H1 (cell line): ENCODE data around the gene MCF2L. TPM values are rescaled to one million over a fixed set of nuclear protein-coding genes. Genes with fewer than 3 reads are reported as not detected.

Experiments
- CTCF ChIA-PET: fragments of 300-600 bp; sonication (Branson Sonifier 250); formaldehyde crosslinking; loops from one replicate; lab custom pipeline; 2021; ENCODE audit not compliant: partially characterized antibody; lab: Charles Lee
- POLR2A ChIA-PET: fragments of 300-600 bp; sonication (Branson Sonifier 250); formaldehyde crosslinking; loops from one replicate; lab custom pipeline; 2021; ENCODE audit warnings: inconsistent platforms; ENCODE audit not compliant: partially characterized antibody; lab: Charles Lee
- DNase-seq, 2 experiments: peaks; one replicate each; pipeline versions ENCODE4 v3.0.0 to v3.0.0-alpha.2; 2010 to 2022; ENCODE audit warnings: low spot score in 2 of 2, low read depth in 1 of 2, mixed read lengths in 1 of 2
- FAIRE-seq: peaks from 2 replicates; lab custom pipeline; 2011; peaks lifted over from hg19 to GRCh38; lab: Jason Lieb, UNC
- H2AFZ ChIP-seq: 2 replicates; pipeline ENCODE4 v1.8.1; 2012; ENCODE audit warnings: low read length, inconsistent platforms
- H2AK5ac ChIP-seq: 2 replicates; pipeline ENCODE4 v1.6.1; 2013; ENCODE audit warnings: low read depth, low read length
- H2BK120ac ChIP-seq: replicated peaks from 2 replicates; pipeline ENCODE3; 2013; ENCODE audit warnings: low read depth, low read length, inconsistent platforms
- H2BK12ac ChIP-seq: 2 replicates; pipeline ENCODE4 v1.6.1; 2013; ENCODE audit warnings: low read depth, low read length
- H2BK15ac ChIP-seq: 2 replicates; pipeline ENCODE4 v1.6.1; 2013; ENCODE audit warnings: low read length
- H2BK20ac ChIP-seq: 2 replicates; pipeline ENCODE4 v1.6.1; 2013; ENCODE audit warnings: low read length
- H2BK5ac ChIP-seq: 2 replicates; pipeline ENCODE4 v1.6.1; 2013; ENCODE audit warnings: low read depth, low read length
- H3K14ac ChIP-seq: 2 replicates; pipeline ENCODE4 v1.6.1; 2013; ENCODE audit warnings: inconsistent platforms; ENCODE audit not compliant: insufficient read length
- H3K18ac ChIP-seq: 2 replicates; pipeline ENCODE4 v1.6.1; 2013; ENCODE audit warnings: low read length; ENCODE audit errors: extremely low read depth
- H3K23ac ChIP-seq: 2 replicates; pipeline ENCODE4 v1.6.1; 2013; ENCODE audit warnings: inconsistent platforms; ENCODE audit not compliant: insufficient read length
- H3K23me2 ChIP-seq: 2 replicates; pipeline ENCODE4 v1.6.1; 2013; ENCODE audit warnings: low read depth, low read length
- H3K27ac ChIP-seq: 2 replicates; pipeline ENCODE4 v1.6.1; 2011; ENCODE audit warnings: low read depth, low read length, inconsistent platforms
- H3K27me3 ChIP-seq, 4 experiments: replicated peaks in 1 of 4; 1 replicate in 1 of 4; 2 replicates in 3 of 4; pipeline versions ENCODE4 v1.6.1 to v1.8.1; 2011 to 2013; ENCODE audit warnings: low read length in 3 of 4, mild to moderate bottlenecking in 3 of 4, inconsistent platforms in 2 of 4, mixed read lengths in 2 of 4, moderate library complexity in 1 of 4; ENCODE audit not compliant: control insufficient read depth in 3 of 4, insufficient read depth in 3 of 4; ENCODE audit errors: extremely low read depth in 1 of 4
- H3K36me3 ChIP-seq, 4 experiments: 2 replicates each; pipeline versions ENCODE4 v1.6.1 to v1.8.1; 2011 to 2013; ENCODE audit warnings: mild to moderate bottlenecking in 4 of 4, low read length in 3 of 4, moderate library complexity in 2 of 4, control low read depth in 1 of 4, inconsistent platforms in 1 of 4; ENCODE audit not compliant: insufficient read depth in 4 of 4, control insufficient read depth in 2 of 4
- H3K4ac ChIP-seq: replicated peaks from 2 replicates; pipeline ENCODE3; 2013; ENCODE audit warnings: low read length, low read depth, mixed read lengths, inconsistent platforms; ENCODE audit not compliant: insufficient read length
- H3K4me1 ChIP-seq, 4 experiments: replicated peaks in 1 of 4; 1 replicate in 1 of 4; 2 replicates in 3 of 4; pipeline versions ENCODE4 v1.6.1 to v1.8.1; 2011 to 2013; ENCODE audit warnings: low read length in 3 of 4, inconsistent platforms in 2 of 4, mixed read lengths in 1 of 4; ENCODE audit not compliant: insufficient read depth in 4 of 4, control insufficient read depth in 3 of 4
- H3K4me2 ChIP-seq, 2 experiments: 2 replicates each; pipeline versions ENCODE4 v1.6.1 to v1.8.1; 2011 to 2013; ENCODE audit warnings: low read depth in 2 of 2, low read length in 2 of 2, control low read depth in 1 of 2, inconsistent platforms in 1 of 2, mild to moderate bottlenecking in 1 of 2; ENCODE audit not compliant: insufficient read depth in 1 of 2
- H3K4me3 ChIP-seq, 4 experiments: fragments of 200-600, 300-600 bp in 1 of 4; sonication (generic), shearing (Covaris generic), sonication (Bioruptor Twin) in 1 of 4; 2 replicates each; pipeline versions ENCODE4 v1.5.1 to v1.8.1; 2011 to 2016; ENCODE audit warnings: low read length in 4 of 4, low read depth in 3 of 4, control low read depth in 2 of 4, inconsistent platforms in 2 of 4, mild to moderate bottlenecking in 2 of 4, mixed read lengths in 1 of 4, moderate library complexity in 1 of 4; ENCODE audit not compliant: insufficient read depth in 2 of 4; ENCODE audit errors: extremely low read depth in 1 of 4
- H3K56ac ChIP-seq: replicated peaks from 2 replicates; pipeline ENCODE3; 2013; ENCODE audit warnings: low read depth, mild to moderate bottlenecking, mixed read lengths, low read length, inconsistent platforms; ENCODE audit not compliant: insufficient read length
- H3K79me1 ChIP-seq: 2 replicates; pipeline ENCODE4 v1.6.1; 2013; ENCODE audit warnings: low read depth, low read length, control low read depth
- H3K79me2 ChIP-seq, 2 experiments: 2 replicates each; pipeline versions ENCODE4 v1.6.1 to v1.8.1; 2012 to 2013; ENCODE audit warnings: low read length in 2 of 2, mild to moderate bottlenecking in 2 of 2, inconsistent platforms in 1 of 2; ENCODE audit not compliant: insufficient read depth in 2 of 2, control insufficient read depth in 1 of 2
- H3K9ac ChIP-seq, 4 experiments: replicated peaks in 1 of 4; 1 replicate in 1 of 4; 2 replicates in 3 of 4; pipeline versions ENCODE4 v1.6.1 to v1.8.1; 2011 to 2013; ENCODE audit warnings: low read depth in 3 of 4, low read length in 3 of 4, control low read depth in 2 of 4, mild to moderate bottlenecking in 2 of 4, moderate library complexity in 2 of 4, inconsistent platforms in 1 of 4; ENCODE audit errors: extremely low read depth in 1 of 4
- H3K9me3 ChIP-seq, 2 experiments: 2 replicates each; pipeline versions ENCODE4 v1.6.1 to v1.8.1; 2012 to 2013; ENCODE audit warnings: mild to moderate bottlenecking in 2 of 2, moderate library complexity in 2 of 2, control low read depth in 1 of 2, inconsistent platforms in 1 of 2, low read depth in 1 of 2, low read length in 1 of 2, mixed read lengths in 1 of 2; ENCODE audit not compliant: insufficient read depth in 2 of 2
- H4K20me1 ChIP-seq, 2 experiments: replicated peaks in 1 of 2; 2 replicates each; pipeline versions ENCODE3 to v1.8.1; 2011 to 2013; ENCODE audit warnings: inconsistent platforms in 2 of 2, low read length in 2 of 2, mild to moderate bottlenecking in 1 of 2; ENCODE audit not compliant: insufficient read depth in 2 of 2, control insufficient read depth in 1 of 2
- H4K5ac ChIP-seq: 2 replicates; pipeline ENCODE4 v1.6.1; 2013; ENCODE audit warnings: low read length, low read depth, mixed read lengths, inconsistent platforms; ENCODE audit not compliant: insufficient read length
- H4K8ac ChIP-seq: 2 replicates; pipeline ENCODE4 v1.8.0; 2013; ENCODE audit warnings: mild to moderate bottlenecking, moderate library complexity, low read length, inconsistent platforms; ENCODE audit not compliant: insufficient read depth; ENCODE audit errors: extremely low read depth
- H4K91ac ChIP-seq: replicated peaks from 2 replicates; pipeline ENCODE3; 2013; ENCODE audit warnings: low read length, mixed read lengths, inconsistent platforms; ENCODE audit not compliant: insufficient read length
- ASH2L ChIP-seq: fragments of 200-600, 300-600 bp; sonication (generic); IDR thresholded peaks from one replicate; pipeline ENCODE4 v1.7.1; 2017; ENCODE audit warnings: low read length
- CTBP2 ChIP-seq: IDR thresholded peaks from 2 replicates; pipeline ENCODE4 v1.7.0; 2011; ENCODE audit warnings: borderline replicate concordance, mild to moderate bottlenecking, moderate library complexity, mixed read lengths, low read length; ENCODE audit not compliant: insufficient read depth, insufficient read length
- FOSL1 ChIP-seq: IDR thresholded peaks from 2 replicates; pipeline ENCODE4 v1.6.1; 2011; ENCODE audit warnings: mild to moderate bottlenecking, low read depth, low read length, moderate library complexity; ENCODE audit not compliant: insufficient read depth
- JUN ChIP-seq: IDR thresholded peaks from 2 replicates; pipeline ENCODE4 v1.6.1; 2011; ENCODE audit warnings: low read depth, mild to moderate bottlenecking, improper control_type of control experiment, low read length
- NANOG ChIP-seq: IDR thresholded peaks from 2 replicates; pipeline ENCODE4 v1.6.1; 2011; ENCODE audit warnings: low read length, low read depth, mild to moderate bottlenecking, inconsistent platforms; ENCODE audit not compliant: insufficient read depth, poor library complexity, severe bottlenecking
- NRF1 ChIP-seq: IDR thresholded peaks from 2 replicates; pipeline ENCODE4 v1.6.1; 2011; ENCODE audit warnings: mild to moderate bottlenecking, low read depth, low read length, improper control_type of control experiment
- PHF8 ChIP-seq: fragments of 200-600 bp; sonication (generic); conservative IDR thresholded peaks from 2 replicates; pipeline ENCODE4 v1.7.1; 2012; ENCODE audit warnings: low read depth, mild to moderate bottlenecking, inconsistent platforms, low read length, moderate library complexity
- POLR2A ChIP-seq, 2 experiments: IDR thresholded peaks; 1 replicate in 1 of 2; 2 replicates in 1 of 2; pipeline ENCODE4 v1.6.1; 2011; ENCODE audit warnings: low read depth in 2 of 2, low read length in 2 of 2, mild to moderate bottlenecking in 2 of 2; ENCODE audit errors: control extremely low read depth in 1 of 2
- SAP30 ChIP-seq: fragments of 300-600 bp; sonication (generic); IDR thresholded peaks from 2 replicates; pipeline ENCODE4 v1.7.1; 2012; ENCODE audit warnings: low read length, moderate library complexity, mild to moderate bottlenecking, inconsistent platforms; ENCODE audit not compliant: insufficient read depth, insufficient replicate concordance
- SP4 ChIP-seq: IDR thresholded peaks from 2 replicates; pipeline ENCODE4 v1.6.1; 2012; ENCODE audit warnings: low read length, inconsistent platforms
- YY1 ChIP-seq: IDR thresholded peaks from 2 replicates; pipeline ENCODE4 v1.6.1; 2011; ENCODE audit warnings: low read depth, mild to moderate bottlenecking, low read length
- WGBS, 2 experiments: shearing (Covaris generic) in 1 of 2; methylation state at CpG; one replicate each; pipeline versions ENCODE4 v1.1.6 to v1.1.7; 2013 to 2015; ENCODE audit warnings: low lambda C conversion rate in 2 of 2, mixed read lengths in 2 of 2, inconsistent platforms in 1 of 2, low coverage in 1 of 2, missing lambda C conversion rate in 1 of 2; ENCODE audit not compliant: insufficient replicate concordance in 2 of 2, insufficient coverage in 1 of 2, insufficient read length in 1 of 2; ENCODE audit errors: extremely low coverage in 1 of 2, missing lambda C conversion rate in 1 of 2; 5-methylcytosine and 5-hydroxymethylcytosine counted together
- polyA plus RNA-seq, 7 experiments: library from polyadenylated mRNA; depleted of rRNA in 3 of 7; stranded (reverse) in 5 of 7; unstranded in 2 of 7; fragments of >200 nt in 5 of 7; fragments of 200-250 nt in 2 of 7; gene quantifications; 1 replicate in 5 of 7; 2 replicates in 1 of 7; 4 replicates in 1 of 7; pipeline versions ENCODE4 v1.2.1 to v1.2.3, GENCODE V29; 2011 to 2013; ENCODE audit warnings: missing spikeins in 2 of 7, mixed read lengths in 2 of 7
- total RNA-seq: library from RNA; stranded (reverse); fragmentation: NEBNext Ultra II Directional; extraction: Animal tissue kit (Norgen Biotek cat#: 25700); gene quantifications from 2 replicates; pipeline ENCODE4 v1.2.1, GENCODE V29; 2021

Gene MCF2L
- total and polyA plus RNA-seq, 2 of the 8 experiments (the other 6 are each of a cell fraction or from before 2014, with no cell fraction given), result 10.1 to 24.4 TPM

GRCh38 chr13:113103646-113104045, 134.6 kb downstream of the MCF2L start:
- Histone ChIP-seq H2AFZ (no peak overlapping the region), H4K8ac (no peak overlapping the region), H3K4me3 (no peak overlapping the region), H3K4me1 (peaks cover 0 to 10% (median 6%) of the 10 kb centered on the region in 4 experiments; a peak in 6 of 7 replicates), H3K27me3 (no peaks in the 10 kb centered on the region), H3K14ac (no peak overlapping the region), H2BK15ac (no peak overlapping the region), H3K18ac (no peak overlapping the region), H4K5ac (no peak overlapping the region), H2BK5ac (no peak overlapping the region), H4K20me1 (peaks cover 0 to 5% of the 10 kb centered on the region in 2 experiments), H2BK12ac (no peak overlapping the region), H3K56ac (no peak overlapping the region), H3K9ac (no peak overlapping the region), H2BK20ac (no peak overlapping the region), H3K4ac (no peak overlapping the region), H3K23me2 (peaks cover 2% of the 10 kb centered on the region; the same call in 1 of the 2 replicates), H2BK120ac (no peak overlapping the region), H4K91ac (no peak overlapping the region), H3K79me2 (no peaks in the 10 kb centered on the region), H3K4me2 (no peak overlapping the region), H3K23ac (no peak overlapping the region), H2AK5ac (no peak overlapping the region), H3K79me1 (no peaks in the 10 kb centered on the region; the same call in 1 of the 2 replicates), H3K9me3 (no peaks in the 10 kb centered on the region), H3K27ac (no peak overlapping the region), H3K36me3 (no peaks in the 10 kb centered on the region; a peak in 1 of 8 replicates)
- ChIA-PET POLR2A (interaction anchor here (1.0 to 2.2 kb wide), 4 partner anchors 8 to 48 kb away, joined by 3 to 14 read pairs (median 4); no protein-coding TSS in a partner anchor), CTCF (interaction anchor here (1.1 to 3.3 kb wide), 6 partner anchors 11 to 37 kb away, joined by 3 to 14 read pairs (median 6); no protein-coding TSS in a partner anchor)
- FAIRE-seq, result no peak
- 95% methylated on average over 9 of the region's 9 CpGs; no CpG with 5 or more reads in 1 of the 2 experiments for WGBS, 2 experiments
- no peak for DNase-seq
- TF ChIP-seq ASH2L, result no peak
- TF ChIP-seq FOSL1, result no peak
- no peak for TF ChIP-seq PHF8
- no peak for TF ChIP-seq CTBP2
- no peak for TF ChIP-seq POLR2A (IDR thresholded peaks at IDR 0.05; ENCODE audit: control extremely low read depth in 1 of 2, low read depth in 2 of 2, low read length in 2 of 2)
- no peak for TF ChIP-seq YY1
- no peak for TF ChIP-seq NRF1
- TF ChIP-seq JUN, result no peak
- TF ChIP-seq SAP30, result no peak
- no peak for TF ChIP-seq SP4
- TF ChIP-seq NANOG, result no peak
